Measurements from ENCODE around the gene TIMM10. TPM values are rescaled to one million over a fixed set of nuclear protein-coding genes. Genes with fewer than 3 reads are reported as not detected.

TIMM10 gene
- polyA plus RNA-seq, 1 experiment, result 76.6 TPM

- no peak for TF ChIP-seq CTCF (IDR thresholded peaks at IDR 0.05; ENCODE audit: low read depth, low read length)
- Histone ChIP-seq H3K27ac (ENCODE audit: low read depth, low read length) (no peak overlapping the region), H3K27me3 (ENCODE audit: control insufficient read depth, insufficient read depth, low read length) (no peaks in the 10 kb centered on the region), H3K9me3 (ENCODE audit: control insufficient read depth, insufficient read depth, low read length) (no peaks in the 10 kb centered on the region; the same call in 1 of the 2 replicates), H3K4me3 (ENCODE audit: low read depth, low read length) (no peak overlapping the region)
- no peak for DNase-seq (ENCODE audit: low read depth, low spot score)
- ChIA-PET CTCF (interaction anchor here (0.7 to 3.5 kb wide), 7 partner anchors 9 to 157 kb away, joined by 3 to 16 read pairs (median 4); no protein-coding TSS in a partner anchor), POLR2A (interaction anchor here (0.6 kb wide), 1 partner anchor 15 kb away, joined by 4 read pairs; no protein-coding TSS in a partner anchor)
Measured at GRCh38 chr11:57502870-57503269, 27.7 kb downstream of the TIMM10 start.

DNA sequence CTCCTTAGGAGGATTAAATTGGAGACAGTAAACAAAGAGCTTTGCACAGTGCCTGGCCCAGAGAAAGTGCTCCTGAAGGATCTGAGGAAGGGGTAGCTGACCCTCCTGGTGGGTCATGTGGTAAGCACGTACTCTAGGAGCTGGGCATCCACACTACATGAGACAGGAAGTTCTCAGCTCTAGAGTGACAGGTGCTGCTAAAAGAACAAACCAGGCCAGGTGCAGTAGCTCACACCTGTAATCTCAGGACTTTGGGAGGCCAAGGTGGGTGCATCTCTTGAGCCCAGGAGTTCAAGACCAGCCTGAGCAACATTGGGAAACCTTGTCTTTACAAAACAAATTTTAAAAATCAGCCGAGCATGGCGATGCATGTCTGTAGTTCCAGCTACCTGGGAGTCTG lies 28.2 kb downstream of the TIMM10 start:
- no peaks in the 10 kb centered on the region; the same call in 1 of the 2 replicates for H3K9me3 ChIP-seq (ENCODE audit: control insufficient read depth, insufficient read depth, low read length)
- CTCF ChIA-PET, result interaction anchor here (0.6 to 3.5 kb wide), 12 partner anchors 9 to 157 kb away, joined by 3 to 16 read pairs (median 4); no protein-coding TSS in a partner anchor
- DNase-seq (ENCODE audit: low read depth, low spot score), result no peak
- no peak for TF ChIP-seq CTCF (IDR thresholded peaks at IDR 0.05; ENCODE audit: low read depth, low read length)
- no peak overlapping the region for H3K27ac ChIP-seq (ENCODE audit: low read depth, low read length)
- POLR2A ChIA-PET, result no interaction called here
- H3K27me3 ChIP-seq (ENCODE audit: control insufficient read depth, insufficient read depth, low read length), result no peaks in the 10 kb centered on the region
- no peak overlapping the region for H3K4me3 ChIP-seq (ENCODE audit: low read depth, low read length)

DNA sequence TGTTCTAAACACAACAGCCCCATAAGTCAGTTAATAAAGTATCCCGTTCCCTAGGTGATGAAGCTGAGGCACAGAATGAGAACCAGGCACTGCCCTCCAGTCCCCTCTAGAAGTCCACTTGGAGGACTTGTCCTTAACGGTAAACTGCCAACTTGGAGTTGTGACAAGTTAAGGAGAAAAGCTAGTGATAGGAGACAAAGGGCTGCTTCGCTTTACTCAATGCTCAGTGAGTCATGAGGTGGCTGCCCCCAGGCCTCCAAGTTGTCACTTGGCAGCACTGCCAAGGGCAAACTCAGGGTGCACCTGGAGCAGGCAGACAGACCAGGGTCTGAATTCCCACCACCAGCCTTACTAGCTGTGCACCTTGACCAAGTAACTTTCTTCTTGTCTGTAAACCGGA lies 28.6 kb downstream of the TIMM10 start:
- no peak for TF ChIP-seq CTCF (IDR thresholded peaks at IDR 0.05; ENCODE audit: low read depth, low read length)
- H3K4me3 ChIP-seq (ENCODE audit: low read depth, low read length), result no peak overlapping the region
- H3K27me3 ChIP-seq (ENCODE audit: control insufficient read depth, insufficient read depth, low read length), result no peaks in the 10 kb centered on the region
- H3K9me3 ChIP-seq (ENCODE audit: control insufficient read depth, insufficient read depth, low read length), result no peaks in the 10 kb centered on the region; the same call in 1 of the 2 replicates
- DNase-seq (ENCODE audit: low read depth, low spot score), result no peak
- no peak overlapping the region for H3K27ac ChIP-seq (ENCODE audit: low read depth, low read length)
- POLR2A ChIA-PET, result no interaction called here
- CTCF ChIA-PET, result interaction anchor here (0.6 to 3.5 kb wide), 12 partner anchors 9 to 156 kb away, joined by 3 to 16 read pairs (median 4); no protein-coding TSS in a partner anchor

DNA sequence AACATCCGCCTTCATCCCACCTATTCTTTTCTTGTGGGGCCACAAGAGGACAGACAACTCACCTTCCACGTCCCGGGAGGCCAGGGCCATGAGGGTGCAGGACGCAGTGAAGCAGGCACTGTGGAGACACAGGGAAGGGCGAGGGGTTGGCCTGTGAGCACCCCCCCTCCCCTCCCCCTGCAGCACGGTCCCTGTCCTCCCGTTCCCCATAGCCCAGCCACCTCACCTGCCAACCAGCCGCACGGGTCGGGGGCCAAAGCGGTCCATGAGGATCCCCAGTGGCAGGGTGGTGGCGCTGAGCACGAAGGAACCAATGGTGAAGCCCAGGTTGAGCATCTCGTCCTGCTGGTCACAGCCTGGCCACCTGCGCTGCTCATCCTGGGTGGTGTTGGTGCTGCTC lies 29.6 kb downstream of the TIMM10 start:
- no peak for TF ChIP-seq CTCF (IDR thresholded peaks at IDR 0.05; ENCODE audit: low read depth, low read length)
- CTCF ChIA-PET, result interaction anchor here (0.7 to 3.5 kb wide), 6 partner anchors 9 to 44 kb away, joined by 3 to 16 read pairs (median 4); no protein-coding TSS in a partner anchor
- POLR2A ChIA-PET, result no interaction called here

GRCh38 chr11:57500515-57500914 lies 30.0 kb downstream of the TIMM10 start:
- ChIA-PET POLR2A (no interaction called here), CTCF (interaction anchor here (0.7 to 3.5 kb wide), 6 partner anchors 9 to 44 kb away, joined by 3 to 16 read pairs (median 4); no protein-coding TSS in a partner anchor)
- no peak for DNase-seq (ENCODE audit: low read depth, low spot score)
- Histone ChIP-seq H3K4me3 (ENCODE audit: low read depth, low read length) (no peak overlapping the region), H3K27me3 (ENCODE audit: control insufficient read depth, insufficient read depth, low read length) (no peaks in the 10 kb centered on the region), H3K27ac (ENCODE audit: low read depth, low read length) (no peak overlapping the region), H3K9me3 (ENCODE audit: control insufficient read depth, insufficient read depth, low read length) (no peaks in the 10 kb centered on the region; the same call in 1 of the 2 replicates)
- TF ChIP-seq CTCF (IDR thresholded peaks at IDR 0.05; ENCODE audit: low read depth, low read length), result no peak

More for the DNA sequence above, 29.6 kb downstream of the TIMM10 start:
- H3K4me3 ChIP-seq (ENCODE audit: low read depth, low read length), result no peak overlapping the region
- no peak overlapping the region for H3K27ac ChIP-seq (ENCODE audit: low read depth, low read length)
- H3K9me3 ChIP-seq (ENCODE audit: control insufficient read depth, insufficient read depth, low read length), result no peaks in the 10 kb centered on the region; the same call in 1 of the 2 replicates
- no peaks in the 10 kb centered on the region for H3K27me3 ChIP-seq (ENCODE audit: control insufficient read depth, insufficient read depth, low read length)
- DNase-seq (ENCODE audit: low read depth, low spot score), result no peak

All from AG04450 (cell line).